ENCODE results near the gene HCFC1R1.

The HCFC1R1 gene

GRCh38 chr16:3030222-3031212, 6.8 kb upstream of the HCFC1R1 start:
- DNase-seq (ENCODE audit: low read depth, low spot score): no peak
- TF ChIP-seq CTCF (IDR thresholded peaks at IDR 0.05; ENCODE audit: low read depth, low read length): no peak
- no peak overlapping the region for H3K4me3 ChIP-seq (ENCODE audit: low read depth, low read length)
- in situ Hi-C loops (cut with HindIII; ENCODE audit: low sequenced_read_pairs): no loop called here

GRCh38 chr16:3029491-3030221, 5.9 kb upstream of the HCFC1R1 start:
- no peak for TF ChIP-seq CTCF (IDR thresholded peaks at IDR 0.05; ENCODE audit: low read depth, low read length)
- no peak for DNase-seq (ENCODE audit: low read depth, low spot score)
- in situ Hi-C loops (cut with HindIII; ENCODE audit: low sequenced_read_pairs): no loop called here
- H3K4me3 ChIP-seq (ENCODE audit: low read depth, low read length): no peak overlapping the region

GRCh38 chr16:3028716-3029319, 5.1 kb upstream of the HCFC1R1 start:
- in situ Hi-C loops (cut with HindIII; ENCODE audit: low sequenced_read_pairs): no loop called here
- no peak for DNase-seq (ENCODE audit: low read depth, low spot score)
- no peak for TF ChIP-seq CTCF (IDR thresholded peaks at IDR 0.05; ENCODE audit: low read depth, low read length)
- no peak overlapping the region for H3K4me3 ChIP-seq (ENCODE audit: low read depth, low read length)

GRCh38 chr16:3027983-3028715, 4.4 kb upstream of the HCFC1R1 start:
- peak; percentile 74 for DNase-seq (ENCODE audit: low read depth, low spot score)
- in situ Hi-C loops (cut with HindIII; ENCODE audit: low sequenced_read_pairs): no loop called here
- no peak overlapping the region for H3K4me3 ChIP-seq (ENCODE audit: low read depth, low read length)
- TF ChIP-seq CTCF (IDR thresholded peaks at IDR 0.05; ENCODE audit: low read depth, low read length): peak; percentile 85

GRCh38 chr16:3027489-3027795, 3.7 kb upstream of the HCFC1R1 start:
- no peak for DNase-seq (ENCODE audit: low read depth, low spot score)
- in situ Hi-C loops (cut with HindIII; ENCODE audit: low sequenced_read_pairs): no loop called here
- TF ChIP-seq CTCF (IDR thresholded peaks at IDR 0.05; ENCODE audit: low read depth, low read length): no peak
- H3K4me3 ChIP-seq (ENCODE audit: low read depth, low read length): no peak overlapping the region
